Stimulated activated CD4-positive, alpha-beta T cell treated with anti-CD3 and anti-CD28 coated beads, Interleukin-1b, Interleukin-23, amount 100 ng/mL, for 4 hours (primary cell): Measurements from ENCODE around the gene RBM48.
"Not testable (repeated sequence)": the region's sequence is repeated elsewhere in the genome, so short reads cannot be mapped to it uniquely, and the experiment has no call there.

Experiments used
- DNase-seq, 2 donors: peaks; one replicate each; pipeline ENCODE4 v3.0.0-alpha.2; 2020; ENCODE audit warnings: low read depth in 2 of 2

Gene RBM48

GRCh38 chr7:92545116-92545515, 16.5 kb downstream of the RBM48 start:
- DNase-seq: not testable (repeated sequence)

GRCh38 chr7:92546856-92547497, 18.4 kb downstream of the RBM48 start:
- DNase-seq: no peak

GRCh38 chr7:92547579-92547978, 19.0 kb downstream of the RBM48 start:
- DNase-seq: no peak

- no peak for DNase-seq
Measured at GRCh38 chr7:92550194-92550593, 21.6 kb downstream of the RBM48 start.

GRCh38 chr7:92557249-92557648, 28.7 kb downstream of the RBM48 start:
- no peak for DNase-seq

GRCh38 chr7:92557808-92558362, 29.3 kb downstream of the RBM48 start:
- DNase-seq: no peak

GRCh38 chr7:92560602-92561001, 32.0 kb downstream of the RBM48 start:
- DNase-seq: no peak

GRCh38 chr7:92563345-92563744, 34.8 kb downstream of the RBM48 start:
- no peak for DNase-seq

- no peak for DNase-seq
Measured at GRCh38 chr7:92567460-92567859, 38.9 kb downstream of the RBM48 start.

- DNase-seq: no peak
Measured at GRCh38 chr7:92569137-92569536, 40.5 kb downstream of the RBM48 start.

- no peak for DNase-seq
Measured at GRCh38 chr7:92576296-92576695, 47.7 kb downstream of the RBM48 start.

- no peak for DNase-seq
Measured at GRCh38 chr7:92582948-92583347, 54.4 kb downstream of the RBM48 start.

- DNase-seq: no peak
Measured at GRCh38 chr7:92584953-92585352, 56.4 kb downstream of the RBM48 start.

GRCh38 chr7:92586403-92586802, 57.8 kb downstream of the RBM48 start:
- no peak for DNase-seq

- DNase-seq: no peak
Measured at GRCh38 chr7:92586841-92587240, 58.2 kb downstream of the RBM48 start.
